ENCODE data around the gene OPRL1. TPM values are rescaled to one million over a fixed set of nuclear protein-coding genes. Genes with fewer than 3 reads are reported as not detected.

The OPRL1 gene
- total RNA-seq, 1 donor from 2014 or later, result 1.4 TPM

GRCh38 chr20:64062276-64062595 lies 17.6 kb upstream of the OPRL1 start:
- ATAC-seq (ENCODE audit: low read depth) (no peak), DNase-seq (no peak)
- no peak for TF ChIP-seq CTCF (IDR thresholded peaks at IDR 0.05)
- no peaks in the 10 kb centered on the region for H3K9me3 Mint-ChIP-seq
- peaks cover 2% of the 10 kb centered on the region for H3K36me3 Mint-ChIP-seq (ENCODE audit: low read depth)
- peak overlapping the region; percentile 88 for H3K4me3 Mint-ChIP-seq
- POLR2A ChIA-PET, result interaction anchor here (0.5 to 1.9 kb wide), 9 partner anchors 16 to 542 kb away, joined by 3 to 43 read pairs (median 6); partner anchors contain the start of genes GMEB2, LKAAEAR1, OPRL1 and PPDPF
- CTCF ChIA-PET, result interaction anchor here (1.5 to 1.7 kb wide), 2 partner anchors 17 to 24 kb away, joined by 3 to 12 read pairs; partner anchors contain the start of gene RGS19
- no peak overlapping the region for H3K27ac Mint-ChIP-seq
- no peaks in the 10 kb centered on the region for H3K27me3 Mint-ChIP-seq
- intact Hi-C loops (cut with micrococcal nuclease), result loop anchor here (2.0 to 10.0 kb wide), 4 partner anchors 39 to 790 kb away; partner anchors contain the start of genes ARFGAP1, GMEB2 and PPDPF
- H3K4me1 Mint-ChIP-seq, result peaks cover 52% of the 10 kb centered on the region

GRCh38 chr20:64062596-64063388 lies 17.1 kb upstream of the OPRL1 start, which contains the start of gene TCEA2:
Gene TCEA2, plus strand, starts transcription at chr20:64063198. Its CDS starts 115 bp downstream, at chr20:64063313.
- Mint-ChIP-seq H3K36me3 (ENCODE audit: low read depth) (peaks cover 2% of the 10 kb centered on the region), H3K27ac (peak within 1 kb of the TSS; percentile 67), H3K4me3 (peak within 1 kb of the TSS; percentile 88), H3K4me1 (peaks cover 51% of the 10 kb centered on the region), H3K9me3 (no peaks in the 10 kb centered on the region), H3K27me3 (no peaks in the 10 kb centered on the region)
- ChIA-PET POLR2A (interaction anchor here (0.5 to 1.9 kb wide), 9 partner anchors 16 to 542 kb away, joined by 3 to 43 read pairs (median 6); partner anchors contain the start of genes GMEB2, LKAAEAR1, OPRL1 and PPDPF), CTCF (interaction anchor here (0.8 to 1.7 kb wide), 3 partner anchors 12 to 24 kb away, joined by 3 to 12 read pairs (median 6); partner anchors contain the start of gene RGS19)
- intact Hi-C loops (cut with micrococcal nuclease), result loop anchor here (1.0 to 10.0 kb wide), 8 partner anchors 16 to 790 kb away; partner anchors contain the start of genes ARFGAP1, DNAJC5, GMEB2 and PPDPF
- peak; percentile 84 for ATAC-seq (ENCODE audit: low read depth)
- DNase-seq, result peak; percentile 94
- no peak for TF ChIP-seq CTCF (IDR thresholded peaks at IDR 0.05)

GRCh38 chr20:64063389-64064144 lies 16.3 kb upstream of the OPRL1 start:
- ATAC-seq (ENCODE audit: low read depth), result no peak
- POLR2A ChIA-PET, result interaction anchor here (1.0 to 5.6 kb wide), 8 partner anchors 14 to 543 kb away, joined by 3 to 77 read pairs (median 6); partner anchors contain the start of genes GMEB2, LKAAEAR1, OPRL1 and PPDPF
- intact Hi-C loops (cut with micrococcal nuclease), result loop anchor here (1.0 to 10.0 kb wide), 8 partner anchors 15 to 791 kb away; partner anchors contain the start of genes ARFGAP1, DNAJC5, GMEB2 and PPDPF
- Mint-ChIP-seq H3K36me3 (ENCODE audit: low read depth) (peaks cover 2% of the 10 kb centered on the region), H3K4me3 (peak overlapping the region; percentile 88), H3K27ac (peak overlapping the region; percentile 67), H3K4me1 (peaks cover 50% of the 10 kb centered on the region), H3K9me3 (no peaks in the 10 kb centered on the region), H3K27me3 (no peaks in the 10 kb centered on the region)
- TF ChIP-seq CTCF (IDR thresholded peaks at IDR 0.05), result no peak
- no peak for DNase-seq
- CTCF ChIA-PET, result interaction anchor here (0.8 to 1.7 kb wide), 3 partner anchors 13 to 25 kb away, joined by 3 to 12 read pairs (median 6); partner anchors contain the start of gene RGS19

- CTCF ChIA-PET, result no interaction called here
- POLR2A ChIA-PET, result interaction anchor here (0.5 to 5.6 kb wide), 4 partner anchors 13 to 1439 kb away, joined by 5 to 77 read pairs (median 6); partner anchors contain the start of genes OPRL1, RGS19 and TPD52L2
- peaks cover 52% of the 10 kb centered on the region for H3K4me1 Mint-ChIP-seq
These were observed 15.7 kb upstream of the OPRL1 start for GRCh38 chr20:64064145-64064698.

More at GRCh38 chr20:64064145-64064698, 15.7 kb upstream of the OPRL1 start:
- no peaks in the 10 kb centered on the region for H3K27me3 Mint-ChIP-seq
- DNase-seq (no peak), ATAC-seq (ENCODE audit: low read depth) (no peak)
- peak overlapping the region; percentile 88 for H3K4me3 Mint-ChIP-seq
- intact Hi-C loops (cut with micrococcal nuclease), result loop anchor here (5.0 to 10.0 kb wide), 3 partner anchors 439 to 792 kb away; partner anchors contain the start of genes ARFGAP1, GMEB2 and PPDPF
- peaks cover 2% of the 10 kb centered on the region for H3K36me3 Mint-ChIP-seq (ENCODE audit: low read depth)
- peak overlapping the region; percentile 67 for H3K27ac Mint-ChIP-seq
- no peaks in the 10 kb centered on the region for H3K9me3 Mint-ChIP-seq
- TF ChIP-seq CTCF (IDR thresholded peaks at IDR 0.05), result no peak

Data from activated B cell treated with CpG ODN at 0.5 μM for 24 hours (primary cell).